GM12892 (cell line): ENCODE results near the gene FAHD1.

ENCODE experiments used
- POLR2A ChIP-seq: IDR thresholded peaks from 2 replicates; pipeline ENCODE4 v1.6.1; 2011; ENCODE audit warnings: low read depth, low read length, control low read depth
- POLR2AphosphoS5 ChIP-seq: IDR thresholded peaks from 2 replicates; pipeline ENCODE4 v1.6.1; 2011; ENCODE audit warnings: low read depth, low read length, control low read depth
- TAF1 ChIP-seq: IDR thresholded peaks from 2 replicates; pipeline ENCODE4 v1.6.1; 2011; ENCODE audit warnings: low read depth, mild to moderate bottlenecking, control low read depth, low read length, borderline replicate concordance

- no peak for TF ChIP-seq TAF1
- TF ChIP-seq POLR2A = no peak
- TF ChIP-seq POLR2AphosphoS5 = no peak
Measured at GRCh38 chr16:1787056-1787321, 40.0 kb upstream of the FAHD1 start.
